ENCODE results near the gene DDO.

The DDO gene

DNA sequence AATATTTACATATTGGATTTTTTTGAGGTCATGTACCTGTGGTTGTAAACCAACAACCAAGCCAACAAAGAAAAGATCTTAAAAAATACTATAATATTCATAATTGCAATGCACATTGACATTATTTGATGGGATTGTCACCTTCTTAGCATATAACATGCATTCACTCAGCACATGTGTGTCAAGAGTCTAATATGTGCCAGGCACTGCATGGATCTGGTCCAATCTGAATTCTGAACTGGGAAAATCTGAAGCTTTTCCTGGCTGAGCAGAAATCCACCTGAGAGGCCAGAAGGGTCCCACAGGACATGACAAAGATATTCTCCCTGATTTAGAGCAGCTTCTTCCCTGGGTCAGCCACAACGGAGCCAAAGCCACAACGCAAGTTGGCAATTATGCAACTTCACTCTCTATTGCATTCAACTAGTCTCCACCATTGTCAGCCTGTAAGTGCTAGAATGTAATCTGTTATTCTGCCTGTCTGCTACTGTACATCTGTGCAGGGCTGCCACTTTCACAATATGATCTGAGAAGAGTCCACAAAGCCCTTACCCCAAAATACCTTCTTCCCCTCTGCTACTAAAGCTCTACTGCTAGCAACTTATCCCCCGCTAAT lies 17.0 kb upstream of the DDO start:
- no peak for TF ChIP-seq ZFP30 (CRISPR knock-in tag; IDR thresholded peaks at IDR 0.05)
- TF ChIP-seq, protein P1, sequence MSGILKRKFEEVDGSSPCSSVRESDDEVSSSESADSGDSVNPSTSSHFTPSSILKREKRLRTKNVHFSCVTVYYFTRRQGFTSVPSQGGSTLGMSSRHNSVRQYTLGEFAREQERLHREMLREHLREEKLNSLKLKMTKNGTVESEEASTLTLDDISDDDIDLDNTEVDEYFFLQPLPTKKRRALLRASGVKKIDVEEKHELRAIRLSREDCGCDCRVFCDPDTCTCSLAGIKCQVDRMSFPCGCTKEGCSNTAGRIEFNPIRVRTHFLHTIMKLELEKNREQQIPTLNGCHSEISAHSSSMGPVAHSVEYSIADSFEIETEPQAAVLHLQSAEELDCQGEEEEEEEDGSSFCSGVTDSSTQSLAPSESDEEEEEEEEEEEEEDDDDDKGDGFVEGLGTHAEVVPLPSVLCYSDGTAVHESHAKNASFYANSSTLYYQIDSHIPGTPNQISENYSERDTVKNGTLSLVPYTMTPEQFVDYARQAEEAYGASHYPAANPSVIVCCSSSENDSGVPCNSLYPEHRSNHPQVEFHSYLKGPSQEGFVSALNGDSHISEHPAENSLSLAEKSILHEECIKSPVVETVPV (CRISPR knock-in tag; IDR thresholded peaks at IDR 0.05), result no peak
- no peak for TF ChIP-seq ZNF565 (CRISPR knock-in tag; conservative IDR thresholded peaks at IDR 0.05; ENCODE audit: low read depth)
- TF ChIP-seq, protein P2, sequence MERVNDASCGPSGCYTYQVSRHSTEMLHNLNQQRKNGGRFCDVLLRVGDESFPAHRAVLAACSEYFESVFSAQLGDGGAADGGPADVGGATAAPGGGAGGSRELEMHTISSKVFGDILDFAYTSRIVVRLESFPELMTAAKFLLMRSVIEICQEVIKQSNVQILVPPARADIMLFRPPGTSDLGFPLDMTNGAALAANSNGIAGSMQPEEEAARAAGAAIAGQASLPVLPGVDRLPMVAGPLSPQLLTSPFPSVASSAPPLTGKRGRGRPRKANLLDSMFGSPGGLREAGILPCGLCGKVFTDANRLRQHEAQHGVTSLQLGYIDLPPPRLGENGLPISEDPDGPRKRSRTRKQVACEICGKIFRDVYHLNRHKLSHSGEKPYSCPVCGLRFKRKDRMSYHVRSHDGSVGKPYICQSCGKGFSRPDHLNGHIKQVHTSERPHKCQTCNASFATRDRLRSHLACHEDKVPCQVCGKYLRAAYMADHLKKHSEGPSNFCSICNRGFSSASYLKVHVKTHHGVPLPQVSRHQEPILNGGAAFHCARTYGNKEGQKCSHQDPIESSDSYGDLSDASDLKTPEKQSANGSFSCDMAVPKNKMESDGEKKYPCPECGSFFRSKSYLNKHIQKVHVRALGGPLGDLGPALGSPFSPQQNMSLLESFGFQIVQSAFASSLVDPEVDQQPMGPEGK (CRISPR knock-in tag; IDR thresholded peaks at IDR 0.05; ENCODE audit: borderline replicate concordance), result no peak
- TF ChIP-seq ZFP3 (CRISPR knock-in tag; IDR thresholded peaks at IDR 0.05), result no peak
- no peak for TF ChIP-seq ZC3H10 (CRISPR knock-in tag; IDR thresholded peaks at IDR 0.05)
- TF ChIP-seq RARB (CRISPR knock-in tag; IDR thresholded peaks at IDR 0.05), result no peak
- TF ChIP-seq GLIS3 (CRISPR knock-in tag; IDR thresholded peaks at IDR 0.05), result no peak
- ATAC-seq, result no peak

DNA sequence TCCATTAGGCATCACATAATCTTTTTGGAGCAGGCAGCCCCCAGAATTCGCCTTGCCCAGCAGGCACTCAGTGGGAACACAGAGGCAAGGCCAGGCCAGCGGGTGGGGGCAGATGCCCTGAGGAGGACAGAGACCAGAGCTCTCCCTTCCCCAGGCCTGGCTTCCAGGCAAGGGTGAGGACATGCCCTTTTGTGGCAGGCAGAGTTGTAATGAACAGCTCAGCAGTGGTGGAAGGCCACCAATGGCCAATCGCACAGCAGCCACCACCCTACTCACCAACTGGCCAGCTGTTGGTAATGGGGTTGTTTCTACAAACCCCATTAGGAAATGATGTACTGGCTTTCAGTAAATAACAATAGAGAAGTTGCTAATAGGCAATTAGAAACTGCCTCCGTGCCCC lies 15.4 kb upstream of the DDO start:
- TF ChIP-seq ESRRG (CRISPR knock-in tag; IDR thresholded peaks at IDR 0.05), result no peak
- no peak for TF ChIP-seq TOX (CRISPR knock-in tag; IDR thresholded peaks at IDR 0.05; ENCODE audit: borderline replicate concordance)
- TF ChIP-seq ZNF70 (CRISPR knock-in tag; IDR thresholded peaks at IDR 0.05), result no peak
- no peak for TF ChIP-seq BACH2 (CRISPR knock-in tag; IDR thresholded peaks at IDR 0.05; ENCODE audit: borderline replicate concordance)
- ATAC-seq, result no peak

DNA sequence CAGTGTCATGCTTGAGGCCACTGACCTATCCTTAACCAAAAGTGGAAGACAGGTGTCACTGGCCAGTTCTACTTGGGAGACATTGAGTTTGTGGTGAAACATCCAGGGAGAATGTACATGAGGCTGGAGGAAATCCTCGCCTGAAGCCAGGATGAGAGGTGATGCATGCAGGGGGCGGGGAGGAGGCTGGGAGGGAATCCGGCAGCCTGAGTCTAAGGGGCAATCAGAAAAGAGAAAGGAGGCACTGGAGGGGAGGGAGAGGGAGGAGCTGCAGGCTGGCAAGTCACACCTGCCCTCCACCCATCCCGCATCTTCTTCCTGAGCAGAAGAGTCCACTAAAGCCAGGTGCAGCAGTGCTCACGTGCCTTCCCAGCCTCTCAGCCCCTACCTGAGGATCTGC lies 14.9 kb upstream of the DDO start:
- no peak for TF ChIP-seq ZC3H10 (CRISPR knock-in tag; IDR thresholded peaks at IDR 0.05)
- TF ChIP-seq, protein P3, sequence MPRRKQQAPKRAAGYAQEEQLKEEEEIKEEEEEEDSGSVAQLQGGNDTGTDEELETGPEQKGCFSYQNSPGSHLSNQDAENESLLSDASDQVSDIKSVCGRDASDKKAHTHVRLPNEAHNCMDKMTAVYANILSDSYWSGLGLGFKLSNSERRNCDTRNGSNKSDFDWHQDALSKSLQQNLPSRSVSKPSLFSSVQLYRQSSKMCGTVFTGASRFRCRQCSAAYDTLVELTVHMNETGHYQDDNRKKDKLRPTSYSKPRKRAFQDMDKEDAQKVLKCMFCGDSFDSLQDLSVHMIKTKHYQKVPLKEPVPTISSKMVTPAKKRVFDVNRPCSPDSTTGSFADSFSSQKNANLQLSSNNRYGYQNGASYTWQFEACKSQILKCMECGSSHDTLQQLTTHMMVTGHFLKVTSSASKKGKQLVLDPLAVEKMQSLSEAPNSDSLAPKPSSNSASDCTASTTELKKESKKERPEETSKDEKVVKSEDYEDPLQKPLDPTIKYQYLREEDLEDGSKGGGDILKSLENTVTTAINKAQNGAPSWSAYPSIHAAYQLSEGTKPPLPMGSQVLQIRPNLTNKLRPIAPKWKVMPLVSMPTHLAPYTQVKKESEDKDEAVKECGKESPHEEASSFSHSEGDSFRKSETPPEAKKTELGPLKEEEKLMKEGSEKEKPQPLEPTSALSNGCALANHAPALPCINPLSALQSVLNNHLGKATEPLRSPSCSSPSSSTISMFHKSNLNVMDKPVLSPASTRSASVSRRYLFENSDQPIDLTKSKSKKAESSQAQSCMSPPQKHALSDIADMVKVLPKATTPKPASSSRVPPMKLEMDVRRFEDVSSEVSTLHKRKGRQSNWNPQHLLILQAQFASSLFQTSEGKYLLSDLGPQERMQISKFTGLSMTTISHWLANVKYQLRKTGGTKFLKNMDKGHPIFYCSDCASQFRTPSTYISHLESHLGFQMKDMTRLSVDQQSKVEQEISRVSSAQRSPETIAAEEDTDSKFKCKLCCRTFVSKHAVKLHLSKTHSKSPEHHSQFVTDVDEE (CRISPR knock-in tag; IDR thresholded peaks at IDR 0.05), result no peak
- TF ChIP-seq, protein P4, sequence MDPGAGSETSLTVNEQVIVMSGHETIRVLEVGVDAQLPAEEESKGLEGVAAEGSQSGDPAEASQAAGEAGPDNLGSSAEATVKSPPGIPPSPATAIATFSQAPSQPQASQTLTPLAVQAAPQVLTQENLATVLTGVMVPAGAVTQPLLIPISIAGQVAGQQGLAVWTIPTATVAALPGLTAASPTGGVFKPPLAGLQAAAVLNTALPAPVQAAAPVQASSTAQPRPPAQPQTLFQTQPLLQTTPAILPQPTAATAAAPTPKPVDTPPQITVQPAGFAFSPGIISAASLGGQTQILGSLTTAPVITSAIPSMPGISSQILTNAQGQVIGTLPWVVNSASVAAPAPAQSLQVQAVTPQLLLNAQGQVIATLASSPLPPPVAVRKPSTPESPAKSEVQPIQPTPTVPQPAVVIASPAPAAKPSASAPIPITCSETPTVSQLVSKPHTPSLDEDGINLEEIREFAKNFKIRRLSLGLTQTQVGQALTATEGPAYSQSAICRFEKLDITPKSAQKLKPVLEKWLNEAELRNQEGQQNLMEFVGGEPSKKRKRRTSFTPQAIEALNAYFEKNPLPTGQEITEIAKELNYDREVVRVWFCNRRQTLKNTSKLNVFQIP (CRISPR knock-in tag; IDR thresholded peaks at IDR 0.05; ENCODE audit: borderline replicate concordance, low read depth), result no peak
- TF ChIP-seq ZNF565 (CRISPR knock-in tag; conservative IDR thresholded peaks at IDR 0.05; ENCODE audit: low read depth), result no peak
- TF ChIP-seq SNAI2 (CRISPR knock-in tag; IDR thresholded peaks at IDR 0.05), result no peak
- no peak for TF ChIP-seq TOX (CRISPR knock-in tag; IDR thresholded peaks at IDR 0.05; ENCODE audit: borderline replicate concordance)
- TF ChIP-seq, protein P2 (CRISPR knock-in tag; IDR thresholded peaks at IDR 0.05; ENCODE audit: borderline replicate concordance), result no peak
- no peak for TF ChIP-seq BACH2 (CRISPR knock-in tag; IDR thresholded peaks at IDR 0.05; ENCODE audit: borderline replicate concordance)
- TF ChIP-seq, protein P5, sequence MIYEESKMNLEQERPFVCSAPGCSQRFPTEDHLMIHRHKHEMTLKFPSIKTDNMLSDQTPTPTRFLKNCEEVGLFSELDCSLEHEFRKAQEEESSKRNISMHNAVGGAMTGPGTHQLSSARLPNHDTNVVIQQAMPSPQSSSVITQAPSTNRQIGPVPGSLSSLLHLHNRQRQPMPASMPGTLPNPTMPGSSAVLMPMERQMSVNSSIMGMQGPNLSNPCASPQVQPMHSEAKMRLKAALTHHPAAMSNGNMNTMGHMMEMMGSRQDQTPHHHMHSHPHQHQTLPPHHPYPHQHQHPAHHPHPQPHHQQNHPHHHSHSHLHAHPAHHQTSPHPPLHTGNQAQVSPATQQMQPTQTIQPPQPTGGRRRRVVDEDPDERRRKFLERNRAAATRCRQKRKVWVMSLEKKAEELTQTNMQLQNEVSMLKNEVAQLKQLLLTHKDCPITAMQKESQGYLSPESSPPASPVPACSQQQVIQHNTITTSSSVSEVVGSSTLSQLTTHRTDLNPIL (CRISPR knock-in tag; IDR thresholded peaks at IDR 0.05; ENCODE audit: low read depth), result no peak
- TF ChIP-seq ZNF70 (CRISPR knock-in tag; IDR thresholded peaks at IDR 0.05), result no peak
- TF ChIP-seq GLIS3 (CRISPR knock-in tag; IDR thresholded peaks at IDR 0.05), result no peak
- no peak for TF ChIP-seq TCF4 (CRISPR knock-in tag; IDR thresholded peaks at IDR 0.05; ENCODE audit: borderline replicate concordance)
- TF ChIP-seq, protein P1 (CRISPR knock-in tag; IDR thresholded peaks at IDR 0.05), result no peak
- no peak for TF ChIP-seq ZFP30 (CRISPR knock-in tag; IDR thresholded peaks at IDR 0.05)
- TF ChIP-seq RARB (CRISPR knock-in tag; IDR thresholded peaks at IDR 0.05), result no peak
- TF ChIP-seq ZFP3 (CRISPR knock-in tag; IDR thresholded peaks at IDR 0.05), result no peak
- no peak for TF ChIP-seq ARNTL (CRISPR knock-in tag; IDR thresholded peaks at IDR 0.05; ENCODE audit: borderline replicate concordance, low read depth)
- no peak for ATAC-seq

Measured in SK-N-SH treated with all-trans-retinoic acid at 6 μM for 48 hours (cell line).